SU-DHL-6 (cell line): Measurements from ENCODE around the gene ACSS2.

Experiments
- EZH2phosphoT487 ChIP-seq: fragments of 200-600 bp; sonication (generic), shearing (Covaris generic); conservative IDR thresholded peaks from 2 replicates; pipeline ENCODE4 v1.6.1; 2018; ENCODE audit warnings: mild to moderate bottlenecking, antibody characterized with exemption, low read length, moderate library complexity, mixed read lengths
- TF ChIP-seq, protein P1 (sequence below): fragments of 200-600 bp; sonication (generic); IDR thresholded peaks from one replicate; pipeline ENCODE4 v1.5.1; 2017; ENCODE audit warnings: antibody characterized with exemption, mild to moderate bottlenecking, low read length, moderate library complexity; ENCODE audit not compliant: insufficient read depth, poor library complexity, severe bottlenecking

DNA sequence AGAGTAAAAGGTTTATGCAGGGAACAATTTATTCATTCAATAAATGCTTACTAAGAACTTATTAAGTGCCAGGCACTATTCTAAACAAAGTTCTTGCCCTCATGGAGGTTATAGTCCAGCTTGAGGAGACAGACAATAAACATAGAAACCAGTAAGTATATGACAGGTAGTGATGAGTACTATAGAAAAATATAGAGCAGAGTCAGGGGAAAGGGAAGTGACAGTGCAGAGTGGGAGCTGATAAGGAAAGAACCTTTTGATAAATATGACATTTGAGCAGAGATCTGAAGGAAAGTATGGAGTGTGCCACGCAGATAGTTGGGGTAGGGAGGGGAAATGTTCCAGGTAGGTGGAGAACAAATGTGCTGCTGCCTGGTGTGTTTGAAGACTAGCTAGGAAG is 12.1 kb downstream of the ACSS2 start:
- TF ChIP-seq, protein P1, sequence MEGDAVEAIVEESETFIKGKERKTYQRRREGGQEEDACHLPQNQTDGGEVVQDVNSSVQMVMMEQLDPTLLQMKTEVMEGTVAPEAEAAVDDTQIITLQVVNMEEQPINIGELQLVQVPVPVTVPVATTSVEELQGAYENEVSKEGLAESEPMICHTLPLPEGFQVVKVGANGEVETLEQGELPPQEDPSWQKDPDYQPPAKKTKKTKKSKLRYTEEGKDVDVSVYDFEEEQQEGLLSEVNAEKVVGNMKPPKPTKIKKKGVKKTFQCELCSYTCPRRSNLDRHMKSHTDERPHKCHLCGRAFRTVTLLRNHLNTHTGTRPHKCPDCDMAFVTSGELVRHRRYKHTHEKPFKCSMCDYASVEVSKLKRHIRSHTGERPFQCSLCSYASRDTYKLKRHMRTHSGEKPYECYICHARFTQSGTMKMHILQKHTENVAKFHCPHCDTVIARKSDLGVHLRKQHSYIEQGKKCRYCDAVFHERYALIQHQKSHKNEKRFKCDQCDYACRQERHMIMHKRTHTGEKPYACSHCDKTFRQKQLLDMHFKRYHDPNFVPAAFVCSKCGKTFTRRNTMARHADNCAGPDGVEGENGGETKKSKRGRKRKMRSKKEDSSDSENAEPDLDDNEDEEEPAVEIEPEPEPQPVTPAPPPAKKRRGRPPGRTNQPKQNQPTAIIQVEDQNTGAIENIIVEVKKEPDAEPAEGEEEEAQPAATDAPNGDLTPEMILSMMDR, result no peak
- no peak for TF ChIP-seq EZH2phosphoT487
